ENCODE data around the gene CDC73. TPM values are rescaled to one million over a fixed set of nuclear protein-coding genes. Genes with fewer than 3 reads are reported as not detected.

CDC73 gene
- total RNA-seq, 1 experiment from 2014 or later: 62.5 TPM

- Histone ChIP-seq H2BK120ac (ENCODE audit: low read depth, low read length, poor library complexity, severe bottlenecking) (no peak overlapping the region), H3K27me3 (ENCODE audit: insufficient read depth, low read length) (no peaks in the 10 kb centered on the region), H3K27ac (ENCODE audit: insufficient read length, low read depth, low read length) (no peak overlapping the region), H3K9ac (ENCODE audit: extremely low read depth, insufficient read length, low read length) (no peak overlapping the region), H3K4me1 (ENCODE audit: insufficient read depth, low read length) (peaks cover 7% of the 10 kb centered on the region; the same call in 1 of the 2 replicates), H3T11ph (ENCODE audit: low read length) (no peak overlapping the region), H3K23me2 (ENCODE audit: insufficient read length, low read depth, low read length, poor library complexity, severe bottlenecking) (no peaks in the 10 kb centered on the region), H3K4me2 (ENCODE audit: insufficient read depth, insufficient read length, low read length) (no peak overlapping the region), H4K8ac (replicated peaks; ENCODE audit: insufficient read length, low read depth, low read length) (no peak overlapping the region), H3K9me3 (ENCODE audit: control insufficient read depth, low read depth, low read length) (no peaks in the 10 kb centered on the region), H2BK15ac (ENCODE audit: low read depth, low read length) (no peak overlapping the region), H2BK20ac (ENCODE audit: low read depth, low read length, poor library complexity, severe bottlenecking) (no peak overlapping the region), H3K79me2 (ENCODE audit: insufficient read depth, low read length) (no peaks in the 10 kb centered on the region), H3K79me1 (ENCODE audit: insufficient read depth, low read depth, low read length, poor library complexity, severe bottlenecking) (no peaks in the 10 kb centered on the region), H3K18ac (ENCODE audit: insufficient read length, low read depth, low read length) (no peak overlapping the region), H2BK5ac (ENCODE audit: insufficient read length, low read length) (no peak overlapping the region), H4K20me1 (ENCODE audit: control insufficient read depth, insufficient read depth, insufficient read length) (no peaks in the 10 kb centered on the region), H3K23ac (ENCODE audit: insufficient read length, low read depth, low read length) (no peak overlapping the region), H2AFZ (ENCODE audit: low read length) (no peak overlapping the region), H2AK5ac (ENCODE audit: insufficient read length, low read length) (no peak overlapping the region), H3K14ac (ENCODE audit: insufficient read depth, low read length) (no peak overlapping the region), H2BK12ac (ENCODE audit: insufficient read length, low read depth, low read length) (no peak overlapping the region), H4K91ac (ENCODE audit: insufficient read length, low read depth, low read length) (no peak overlapping the region), H3K56ac (ENCODE audit: insufficient read length, low read depth, low read length) (no peak overlapping the region), H3K4ac (ENCODE audit: low read depth, low read length) (no peak overlapping the region), H4K5ac (ENCODE audit: insufficient read length, low read depth, low read length) (no peak overlapping the region)
- peak overlapping the region in 2 of 3 experiments; percentile 11 to 53; a peak in 4 of 7 replicates for H3K27ac Mint-ChIP-seq
- peak overlapping the region in 1 of 2 experiments; percentile 54; a peak in 3 of 5 replicates for H3K4me3 Mint-ChIP-seq
- no peaks in the 10 kb centered on the region for H3K9me3 Mint-ChIP-seq
- no peaks in the 10 kb centered on the region for H3K36me3 Mint-ChIP-seq (ENCODE audit: insufficient read depth in 1 of 3, low read depth in 3 of 3)
- peaks cover 28 to 31% of the 10 kb centered on the region in 2 experiments for H3K4me1 Mint-ChIP-seq
- TF ChIP-seq, protein P1, sequence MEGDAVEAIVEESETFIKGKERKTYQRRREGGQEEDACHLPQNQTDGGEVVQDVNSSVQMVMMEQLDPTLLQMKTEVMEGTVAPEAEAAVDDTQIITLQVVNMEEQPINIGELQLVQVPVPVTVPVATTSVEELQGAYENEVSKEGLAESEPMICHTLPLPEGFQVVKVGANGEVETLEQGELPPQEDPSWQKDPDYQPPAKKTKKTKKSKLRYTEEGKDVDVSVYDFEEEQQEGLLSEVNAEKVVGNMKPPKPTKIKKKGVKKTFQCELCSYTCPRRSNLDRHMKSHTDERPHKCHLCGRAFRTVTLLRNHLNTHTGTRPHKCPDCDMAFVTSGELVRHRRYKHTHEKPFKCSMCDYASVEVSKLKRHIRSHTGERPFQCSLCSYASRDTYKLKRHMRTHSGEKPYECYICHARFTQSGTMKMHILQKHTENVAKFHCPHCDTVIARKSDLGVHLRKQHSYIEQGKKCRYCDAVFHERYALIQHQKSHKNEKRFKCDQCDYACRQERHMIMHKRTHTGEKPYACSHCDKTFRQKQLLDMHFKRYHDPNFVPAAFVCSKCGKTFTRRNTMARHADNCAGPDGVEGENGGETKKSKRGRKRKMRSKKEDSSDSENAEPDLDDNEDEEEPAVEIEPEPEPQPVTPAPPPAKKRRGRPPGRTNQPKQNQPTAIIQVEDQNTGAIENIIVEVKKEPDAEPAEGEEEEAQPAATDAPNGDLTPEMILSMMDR (conservative IDR thresholded peaks at IDR 0.05): no peak
- no peak for DNase-seq
- H3K27me3 Mint-ChIP-seq (ENCODE audit: low read depth): no peaks in the 10 kb centered on the region; the same call in 1 of the 2 replicates
Measured at GRCh38 chr1:193113992-193114332, 7.9 kb upstream of the CDC73 start.

Data from H9 (cell line).